ENCODE measurements around the gene EFCAB11.
A peak's percentile ranks its signal among the peaks of the same experiment; 100 is the strongest.

EFCAB11 gene

GRCh38 chr14:89986462-89987160 is 32.1 kb upstream of the EFCAB11 start:
- Histone ChIP-seq H3F3A (ENCODE audit: insufficient read depth, low read length) (no peaks in the 10 kb centered on the region), H3K9ac (ENCODE audit: low read length) (no peak overlapping the region), H3K36me3 (replicated peaks; ENCODE audit: insufficient read depth, low read length) (no peaks in the 10 kb centered on the region), H3K27ac (ENCODE audit: low read length) (no peak overlapping the region), H3K9me2 (replicated peaks; ENCODE audit: insufficient read depth, low read length) (no peaks in the 10 kb centered on the region), H4K20me1 (ENCODE audit: insufficient read depth, low read length) (no peaks in the 10 kb centered on the region), H3K27me3 (replicated peaks; ENCODE audit: insufficient read depth, low read length) (no peaks in the 10 kb centered on the region), H2AFZ (ENCODE audit: low read length) (no peak overlapping the region), H3K4me1 (ENCODE audit: low read length) (no peaks in the 10 kb centered on the region), H3K79me2 (ENCODE audit: low read length) (no peaks in the 10 kb centered on the region), H3K4me3 (ENCODE audit: low read length) (no peak overlapping the region), H3K4me2 (ENCODE audit: low read depth, low read length) (no peak overlapping the region), H3K9me3 (replicated peaks; ENCODE audit: insufficient read depth, low read length) (no peaks in the 10 kb centered on the region)
- no peak for TF ChIP-seq EZH2 (optimal IDR thresholded peaks at IDR 0.05; ENCODE audit: low read depth, low read length)
- no peak for TF ChIP-seq EZH2phosphoT487 (IDR thresholded peaks at IDR 0.05; ENCODE audit: low read length)
- no peak for TF ChIP-seq CTCF (IDR thresholded peaks at IDR 0.05; ENCODE audit: low read length)
- no peak for DNase-seq

GRCh38 chr14:89983375-89983774 is 28.8 kb upstream of the EFCAB11 start:
- H3K9me2 ChIP-seq (replicated peaks; ENCODE audit: insufficient read depth, low read length) = no peaks in the 10 kb centered on the region
- H3K9ac ChIP-seq (ENCODE audit: low read length) = no peak overlapping the region
- H3K27ac ChIP-seq (ENCODE audit: low read length) = no peak overlapping the region
- no peaks in the 10 kb centered on the region for H3K79me2 ChIP-seq (ENCODE audit: low read length)
- no peak overlapping the region for H2AFZ ChIP-seq (ENCODE audit: low read length)
- H4K20me1 ChIP-seq (ENCODE audit: insufficient read depth, low read length) = no peaks in the 10 kb centered on the region
- no peaks in the 10 kb centered on the region for H3F3A ChIP-seq (ENCODE audit: insufficient read depth, low read length)
- H3K9me3 ChIP-seq (replicated peaks; ENCODE audit: insufficient read depth, low read length) = no peaks in the 10 kb centered on the region
- peak; percentile 8 for DNase-seq
- no peak overlapping the region for H3K4me3 ChIP-seq (ENCODE audit: low read length)
- TF ChIP-seq CTCF (IDR thresholded peaks at IDR 0.05; ENCODE audit: low read length) = no peak
- TF ChIP-seq EZH2 (optimal IDR thresholded peaks at IDR 0.05; ENCODE audit: low read depth, low read length) = no peak
- no peak for TF ChIP-seq EZH2phosphoT487 (IDR thresholded peaks at IDR 0.05; ENCODE audit: low read length)
- H3K4me1 ChIP-seq (ENCODE audit: low read length) = no peaks in the 10 kb centered on the region
- no peaks in the 10 kb centered on the region for H3K27me3 ChIP-seq (replicated peaks; ENCODE audit: insufficient read depth, low read length)
- no peak overlapping the region for H3K4me2 ChIP-seq (ENCODE audit: low read depth, low read length)
- no peaks in the 10 kb centered on the region for H3K36me3 ChIP-seq (replicated peaks; ENCODE audit: insufficient read depth, low read length)

GRCh38 chr14:89978656-89979055 is 24.1 kb upstream of the EFCAB11 start:
- Histone ChIP-seq H3K4me1 (ENCODE audit: low read length) (no peaks in the 10 kb centered on the region), H3K9me2 (replicated peaks; ENCODE audit: insufficient read depth, low read length) (no peaks in the 10 kb centered on the region), H3K27ac (ENCODE audit: low read length) (no peak overlapping the region), H2AFZ (ENCODE audit: low read length) (no peak overlapping the region), H3F3A (ENCODE audit: insufficient read depth, low read length) (no peaks in the 10 kb centered on the region), H3K9me3 (replicated peaks; ENCODE audit: insufficient read depth, low read length) (no peaks in the 10 kb centered on the region), H3K4me3 (ENCODE audit: low read length) (no peak overlapping the region), H4K20me1 (ENCODE audit: insufficient read depth, low read length) (no peaks in the 10 kb centered on the region), H3K27me3 (replicated peaks; ENCODE audit: insufficient read depth, low read length) (no peaks in the 10 kb centered on the region), H3K9ac (ENCODE audit: low read length) (no peak overlapping the region), H3K79me2 (ENCODE audit: low read length) (no peaks in the 10 kb centered on the region), H3K4me2 (ENCODE audit: low read depth, low read length) (no peak overlapping the region), H3K36me3 (replicated peaks; ENCODE audit: insufficient read depth, low read length) (no peaks in the 10 kb centered on the region)
- DNase-seq = no peak
- no peak for TF ChIP-seq EZH2phosphoT487 (IDR thresholded peaks at IDR 0.05; ENCODE audit: low read length)
- TF ChIP-seq CTCF (IDR thresholded peaks at IDR 0.05; ENCODE audit: low read length) = no peak
- no peak for TF ChIP-seq EZH2 (optimal IDR thresholded peaks at IDR 0.05; ENCODE audit: low read depth, low read length)

All from MM.1S (cell line).